Activated naive CD8-positive, alpha-beta T cell treated with anti-CD3 and anti-CD28 coated beads for 36 hours (primary cell): ENCODE data around the gene NOX3. TPM values are rescaled to one million over a fixed set of nuclear protein-coding genes. Genes with fewer than 3 reads are reported as not detected.
"Not testable (repeated sequence)": the region's sequence is repeated elsewhere in the genome, so short reads cannot be mapped to it uniquely, and the experiment has no call there.

Experiments
- DNase-seq: peaks from one replicate; pipeline ENCODE4 v3.0.0; 2021
- H3K27ac Mint-ChIP-seq: one replicate; pipeline ENCODE4 v1.8.0; 2022; ENCODE audit warnings: mild to moderate bottlenecking, moderate library complexity, mixed read lengths
- H3K27me3 Mint-ChIP-seq: one replicate; pipeline ENCODE4 v1.8.0; 2022; ENCODE audit warnings: mild to moderate bottlenecking, mixed read lengths
- H3K36me3 Mint-ChIP-seq: one replicate; pipeline ENCODE4 v1.8.0; 2021; ENCODE audit warnings: mild to moderate bottlenecking, mixed read lengths
- H3K4me1 Mint-ChIP-seq: one replicate; pipeline ENCODE4 v1.8.0; 2021; ENCODE audit warnings: mixed read lengths
- H3K4me3 Mint-ChIP-seq: one replicate; pipeline ENCODE4 v1.8.0; 2022; ENCODE audit warnings: mild to moderate bottlenecking, moderate library complexity, mixed read lengths
- H3K9me3 Mint-ChIP-seq: one replicate; pipeline ENCODE4 v1.8.0; 2022; ENCODE audit warnings: mixed read lengths
- total RNA-seq, 2 experiments: library from RNA; stranded (reverse); gene quantifications; one replicate each; pipeline ENCODE4 v1.2.3, GENCODE V29; 2021

Gene NOX3
- total RNA-seq, 2 experiments from 2014 or later = not detected

- H3K4me1 Mint-ChIP-seq, H3K4me3 Mint-ChIP-seq, H3K36me3 Mint-ChIP-seq, H3K27me3 Mint-ChIP-seq, H3K9me3 Mint-ChIP-seq, DNase-seq, H3K27ac Mint-ChIP-seq: not testable (repeated sequence)
These were observed 91.6 kb downstream of the NOX3 start for GRCh38 chr6:155364021-155364420.

- H3K27me3 Mint-ChIP-seq, H3K4me3 Mint-ChIP-seq, H3K9me3 Mint-ChIP-seq, DNase-seq, H3K27ac Mint-ChIP-seq, H3K36me3 Mint-ChIP-seq, H3K4me1 Mint-ChIP-seq: not testable (repeated sequence)
These were observed 92.5 kb downstream of the NOX3 start for GRCh38 chr6:155362968-155363632.

DNA sequence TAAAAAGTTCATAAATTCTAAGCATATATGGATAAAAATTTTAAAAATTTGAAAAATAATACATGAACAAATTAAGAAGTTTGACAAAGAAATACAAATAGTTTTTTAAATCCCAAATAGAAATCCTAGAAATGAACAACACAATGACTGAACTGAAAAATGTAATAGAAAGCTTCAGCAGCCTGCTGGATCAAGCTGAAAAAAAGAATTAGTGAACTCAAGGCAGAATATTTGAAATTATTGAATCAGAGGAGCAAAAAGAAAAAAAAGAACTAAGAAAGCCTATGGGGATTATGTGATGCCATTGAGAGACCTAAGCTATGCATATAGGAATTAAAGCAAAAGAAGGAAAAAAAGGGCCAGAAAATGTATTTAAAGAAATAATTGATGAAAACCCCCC, 101.5 kb downstream of the NOX3 start:
- peaks cover 4% of the 10 kb centered on the region for H3K27me3 Mint-ChIP-seq
- H3K36me3 Mint-ChIP-seq = peaks cover 7% of the 10 kb centered on the region
- no peak overlapping the region for H3K27ac Mint-ChIP-seq
- no peaks in the 10 kb centered on the region for H3K4me1 Mint-ChIP-seq
- peaks cover 19% of the 10 kb centered on the region for H3K9me3 Mint-ChIP-seq
- no peak overlapping the region for H3K4me3 Mint-ChIP-seq
- DNase-seq = no peak

- no peaks in the 10 kb centered on the region for H3K4me1 Mint-ChIP-seq
- H3K27me3 Mint-ChIP-seq = peaks cover 4% of the 10 kb centered on the region
- DNase-seq = no peak
- H3K27ac Mint-ChIP-seq = no peak overlapping the region
- no peak overlapping the region for H3K4me3 Mint-ChIP-seq
- peaks cover 7% of the 10 kb centered on the region for H3K36me3 Mint-ChIP-seq
- H3K9me3 Mint-ChIP-seq = peaks cover 21% of the 10 kb centered on the region
These were observed 102.8 kb downstream of the NOX3 start for GRCh38 chr6:155352811-155353210.

GRCh38 chr6:155352130-155352420, 103.6 kb downstream of the NOX3 start:
- H3K36me3 Mint-ChIP-seq = peaks cover 12% of the 10 kb centered on the region
- H3K27me3 Mint-ChIP-seq = peaks cover 4% of the 10 kb centered on the region
- H3K4me1 Mint-ChIP-seq = no peaks in the 10 kb centered on the region
- no peak for DNase-seq
- no peak overlapping the region for H3K27ac Mint-ChIP-seq
- H3K4me3 Mint-ChIP-seq = no peak overlapping the region
- peaks cover 28% of the 10 kb centered on the region for H3K9me3 Mint-ChIP-seq

- no peak overlapping the region for H3K4me3 Mint-ChIP-seq
- no peak for DNase-seq
- no peaks in the 10 kb centered on the region for H3K4me1 Mint-ChIP-seq
- peaks cover 17% of the 10 kb centered on the region for H3K36me3 Mint-ChIP-seq
- peaks cover 4% of the 10 kb centered on the region for H3K27me3 Mint-ChIP-seq
- H3K27ac Mint-ChIP-seq = no peak overlapping the region
- peaks cover 33% of the 10 kb centered on the region for H3K9me3 Mint-ChIP-seq
These were observed 104.1 kb downstream of the NOX3 start for GRCh38 chr6:155351273-155352129.

DNA sequence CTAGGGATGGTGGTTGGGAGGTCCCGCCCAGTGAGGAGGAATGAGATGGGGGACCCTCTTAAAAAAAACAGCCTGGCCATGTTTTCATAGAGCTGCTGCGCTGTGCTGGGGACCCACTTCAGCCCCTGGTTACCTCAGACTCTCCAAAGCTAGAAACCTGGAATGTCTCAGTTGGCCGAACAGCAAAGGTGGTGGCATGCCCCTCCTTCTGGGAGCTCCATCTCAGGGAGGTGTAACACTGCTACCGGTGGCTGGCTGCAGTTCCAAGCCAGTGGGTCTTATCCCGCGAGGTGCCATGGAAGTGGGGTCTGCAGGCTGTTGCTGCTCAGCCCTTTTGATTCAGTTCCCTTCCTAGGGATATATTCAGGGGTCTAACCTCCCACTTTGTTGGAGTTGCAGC, 105.7 kb downstream of the NOX3 start:
- DNase-seq = no peak
- H3K9me3 Mint-ChIP-seq = peaks cover 35% of the 10 kb centered on the region
- peaks cover 19% of the 10 kb centered on the region for H3K36me3 Mint-ChIP-seq
- H3K4me3 Mint-ChIP-seq = no peak overlapping the region
- no peaks in the 10 kb centered on the region for H3K4me1 Mint-ChIP-seq
- H3K27ac Mint-ChIP-seq = no peak overlapping the region
- peaks cover 4% of the 10 kb centered on the region for H3K27me3 Mint-ChIP-seq

DNA sequence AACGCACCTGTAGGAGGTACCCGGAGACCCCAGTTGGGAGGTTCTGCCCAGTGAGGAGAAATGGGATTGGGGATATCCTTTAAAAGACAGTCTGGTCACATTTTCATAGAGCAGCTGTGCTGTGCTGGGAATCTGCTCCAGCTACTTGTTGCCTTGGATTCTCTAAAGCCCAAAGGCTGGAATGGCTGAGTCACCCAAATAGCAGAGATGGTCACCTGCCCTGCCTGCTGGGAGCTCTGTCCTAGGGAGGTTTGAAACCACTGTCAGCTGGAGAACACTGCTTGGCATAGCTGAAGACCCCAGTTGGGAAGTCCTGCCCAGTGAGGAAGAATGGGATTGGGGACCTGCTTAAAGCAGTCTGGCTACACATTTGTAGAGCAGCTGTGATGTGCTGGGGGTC, 106.5 kb downstream of the NOX3 start:
- peaks cover 34% of the 10 kb centered on the region for H3K9me3 Mint-ChIP-seq
- no peak for DNase-seq
- no peak overlapping the region for H3K4me3 Mint-ChIP-seq
- peaks cover 4% of the 10 kb centered on the region for H3K27me3 Mint-ChIP-seq
- H3K4me1 Mint-ChIP-seq = no peaks in the 10 kb centered on the region
- no peak overlapping the region for H3K27ac Mint-ChIP-seq
- peaks cover 14% of the 10 kb centered on the region for H3K36me3 Mint-ChIP-seq

- H3K27me3 Mint-ChIP-seq = peaks cover 4% of the 10 kb centered on the region
- no peak for DNase-seq
- peaks cover 28% of the 10 kb centered on the region for H3K9me3 Mint-ChIP-seq
- no peak overlapping the region for H3K27ac Mint-ChIP-seq
- H3K36me3 Mint-ChIP-seq = peaks cover 14% of the 10 kb centered on the region
- no peak overlapping the region for H3K4me3 Mint-ChIP-seq
- no peaks in the 10 kb centered on the region for H3K4me1 Mint-ChIP-seq
These were observed 107.8 kb downstream of the NOX3 start for GRCh38 chr6:155347800-155348199.

GRCh38 chr6:155346957-155347356, 108.7 kb downstream of the NOX3 start:
- no peaks in the 10 kb centered on the region for H3K4me1 Mint-ChIP-seq

More at GRCh38 chr6:155346957-155347356, 108.7 kb downstream of the NOX3 start:
- Mint-ChIP-seq H3K36me3 (peaks cover 14% of the 10 kb centered on the region), H3K4me3 (no peak overlapping the region), H3K27ac (no peak overlapping the region), H3K9me3 (peaks cover 28% of the 10 kb centered on the region), H3K27me3 (peaks cover 2% of the 10 kb centered on the region)
- DNase-seq = no peak

Other genes starting within 250 kb of the NOX3 start
- not detected for gene CLDN20, start 191.8 kb downstream of the NOX3 start, total RNA-seq
- 10 to 100 TPM; 48.5 to 54.9 TPM for gene TFB1M, start 141.4 kb downstream of the NOX3 start, total RNA-seq